HG03108 (cell line): ENCODE data around the gene PDE1A.

Experiments
- ATAC-seq: cut with Tn5 transposase; IDR thresholded peaks from one replicate; pipeline ENCODE4 v1.9.1; 2021; ENCODE audit warnings: moderate library complexity; ENCODE audit not compliant: unreplicated experiment

Gene PDE1A

DNA sequence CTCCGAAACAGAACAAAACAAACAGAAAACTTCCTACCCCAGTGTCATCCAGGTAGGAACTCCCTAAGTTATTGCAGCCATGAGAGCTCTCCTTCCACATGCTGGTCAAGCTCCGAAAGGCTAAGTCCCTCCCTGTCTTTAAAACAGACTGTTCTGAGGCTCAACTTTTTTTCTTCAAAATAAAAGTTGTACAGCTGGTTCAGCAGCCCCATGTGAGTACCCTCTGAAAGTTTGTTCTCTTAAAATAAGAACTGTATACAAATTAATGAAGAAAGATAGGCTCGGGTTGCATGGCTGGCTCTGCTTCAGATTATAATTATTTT, at the start of gene PDE1A:
TSS of gene PDE1A (minus strand) at position 119 of the 323 bp plus-strand sequence.
- ATAC-seq = no peak

DNA sequence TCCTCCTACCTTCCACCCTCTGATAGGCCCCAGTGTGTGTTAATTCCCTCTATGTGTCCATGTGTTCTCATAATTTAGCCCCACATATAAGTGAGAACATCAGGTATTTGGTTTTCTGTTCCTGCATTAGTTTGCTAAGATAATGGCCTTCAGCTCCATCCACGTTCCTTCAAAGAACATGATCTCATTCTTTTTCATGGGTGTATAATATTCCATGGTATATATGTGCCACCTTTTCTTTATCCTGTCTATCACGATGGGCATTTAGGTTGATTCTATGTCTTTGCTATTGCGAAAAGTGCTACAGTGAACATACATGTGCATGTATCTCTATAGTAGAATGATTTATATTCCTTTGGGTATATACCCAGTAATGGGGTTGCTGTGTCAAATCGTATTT, 46.8 kb upstream of the PDE1A start:
- no peak for ATAC-seq

GRCh38 chr2:182463760-182464159, 36.9 kb upstream of the PDE1A start:
- no peak for ATAC-seq

DNA sequence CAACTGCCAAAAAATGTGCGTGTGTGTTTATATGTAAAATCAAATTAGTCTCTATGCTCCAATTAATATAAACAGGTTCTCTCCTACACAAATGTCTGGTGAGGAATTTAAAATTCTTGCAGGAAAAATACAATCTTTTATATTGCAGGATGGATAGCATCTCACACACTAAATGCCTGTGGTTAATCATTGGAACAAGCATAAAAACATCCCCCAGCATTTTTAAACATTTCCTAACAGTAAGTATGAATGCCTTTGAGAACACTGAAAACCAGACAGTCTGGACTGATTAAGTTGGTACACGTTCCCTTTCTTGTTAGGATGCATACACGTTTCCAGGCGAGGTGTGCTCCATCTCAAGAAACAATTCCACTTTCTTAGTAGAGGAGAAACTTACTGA, 29.9 kb upstream of the PDE1A start:
- ATAC-seq = no peak

- ATAC-seq = no peak
Observed at GRCh38 chr2:182452456-182452990, 25.7 kb upstream of the PDE1A start.

DNA sequence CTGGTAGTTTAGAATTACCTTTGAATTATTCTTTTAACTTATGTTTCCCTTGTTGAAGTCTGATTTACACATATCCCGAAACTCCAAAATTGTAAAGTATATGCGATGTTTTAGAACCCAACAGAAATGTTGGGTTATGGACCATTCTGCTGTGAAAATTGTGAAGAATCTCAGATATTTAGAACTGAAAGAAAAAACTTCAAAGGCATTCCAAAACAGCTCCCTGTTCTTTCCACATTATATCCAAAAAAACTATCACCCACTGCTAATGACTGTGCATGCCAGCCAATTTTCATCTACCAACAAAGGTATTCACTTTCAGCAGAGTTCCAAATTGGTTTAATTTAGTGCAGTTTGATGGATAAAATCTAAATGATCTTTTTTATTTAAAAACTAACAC, 21.5 kb upstream of the PDE1A start:
- no peak for ATAC-seq

GRCh38 chr2:182447863-182448262, 21.0 kb upstream of the PDE1A start:
- no peak for ATAC-seq

GRCh38 chr2:182447163-182447562, 20.3 kb upstream of the PDE1A start:
- ATAC-seq = no peak

GRCh38 chr2:182446087-182446486, 19.3 kb upstream of the PDE1A start:
- no peak for ATAC-seq

- no peak for ATAC-seq
Observed at GRCh38 chr2:182445391-182445965, 18.6 kb upstream of the PDE1A start.

DNA sequence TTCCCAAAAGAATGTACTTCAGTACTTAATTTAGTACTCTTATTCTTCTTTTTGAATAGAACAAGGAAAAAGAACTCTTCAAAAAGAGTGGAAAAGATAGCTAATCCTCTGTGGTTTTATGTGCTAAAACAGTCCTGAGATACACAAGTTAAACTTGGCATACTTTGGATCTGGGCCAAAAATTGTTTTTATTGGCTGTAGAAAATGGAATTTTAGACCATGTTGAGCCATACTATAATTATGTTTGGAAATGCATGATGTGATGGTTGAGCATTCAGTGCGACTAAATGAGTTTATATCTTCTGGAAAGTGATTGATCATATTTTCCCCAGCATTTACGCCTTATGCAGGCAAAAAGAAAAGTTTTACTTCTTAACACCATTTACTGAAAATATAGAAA, 18.0 kb upstream of the PDE1A start:
- no peak for ATAC-seq

GRCh38 chr2:182444170-182444569, 17.3 kb upstream of the PDE1A start:
- ATAC-seq = no peak

DNA sequence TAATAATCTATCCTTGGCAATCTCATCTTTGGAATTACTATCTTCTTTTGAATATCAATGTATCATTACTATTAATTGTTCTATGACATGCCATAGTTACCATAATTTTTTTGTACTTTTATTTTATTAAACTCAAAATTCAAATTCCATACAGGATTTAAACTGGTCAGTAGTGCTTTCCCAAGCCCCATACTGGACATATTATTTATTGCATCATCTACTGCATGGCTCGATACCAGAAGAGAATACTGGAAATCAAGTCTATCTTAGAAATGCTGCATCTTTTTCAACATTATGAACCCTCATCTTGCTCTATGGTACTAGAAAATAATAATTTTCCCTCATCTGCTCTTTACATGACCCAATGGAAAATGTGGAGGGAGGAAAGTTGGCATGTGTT, 9.4 kb upstream of the PDE1A start:
- no peak for ATAC-seq

DNA sequence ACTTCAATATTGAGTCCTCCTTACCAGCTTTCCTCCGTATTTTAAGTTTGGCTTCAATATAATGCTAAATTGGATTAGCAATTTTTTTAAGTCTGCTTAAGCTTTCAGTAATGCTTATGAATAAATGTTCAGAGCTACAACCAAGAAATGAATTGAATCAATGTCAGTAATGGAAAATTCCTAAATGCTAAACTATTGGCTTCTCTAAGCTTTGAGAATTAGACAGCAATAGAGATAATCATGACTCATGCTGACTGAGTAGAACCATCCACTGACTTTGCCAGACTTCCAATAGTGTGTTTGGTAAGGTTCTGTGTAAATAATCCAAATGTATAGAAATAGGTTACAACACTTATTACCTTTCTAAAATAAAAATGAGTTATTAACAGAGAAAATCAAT, 8.9 kb upstream of the PDE1A start:
- no peak for ATAC-seq

DNA sequence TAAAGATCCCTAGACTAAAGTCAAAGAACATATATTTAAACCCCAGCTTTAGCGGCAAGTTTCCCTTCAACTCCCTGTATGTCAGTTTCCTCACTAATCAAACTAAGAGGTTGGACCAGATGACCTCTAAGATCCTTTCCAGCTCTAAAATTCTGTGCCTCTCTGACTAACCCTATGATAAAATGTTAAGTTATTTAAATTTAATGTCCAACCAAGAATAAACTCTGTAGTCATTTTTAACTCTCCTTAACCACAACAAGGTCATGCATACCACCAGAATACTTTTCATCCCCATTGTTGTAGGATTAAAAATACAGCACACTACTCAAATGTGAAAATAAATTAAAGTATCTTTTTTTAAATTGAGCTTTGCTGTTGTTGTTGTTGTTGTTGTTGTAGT, 5.2 kb upstream of the PDE1A start:
- ATAC-seq = no peak

- ATAC-seq = no peak
Observed at GRCh38 chr2:182428476-182428875, 1.6 kb upstream of the PDE1A start.

- no peak for ATAC-seq
Observed at GRCh38 chr2:182426082-182426917, 536 bp downstream of the PDE1A start.

- no peak for ATAC-seq
Observed at GRCh38 chr2:182422864-182423263, 4.0 kb downstream of the PDE1A start.

DNA sequence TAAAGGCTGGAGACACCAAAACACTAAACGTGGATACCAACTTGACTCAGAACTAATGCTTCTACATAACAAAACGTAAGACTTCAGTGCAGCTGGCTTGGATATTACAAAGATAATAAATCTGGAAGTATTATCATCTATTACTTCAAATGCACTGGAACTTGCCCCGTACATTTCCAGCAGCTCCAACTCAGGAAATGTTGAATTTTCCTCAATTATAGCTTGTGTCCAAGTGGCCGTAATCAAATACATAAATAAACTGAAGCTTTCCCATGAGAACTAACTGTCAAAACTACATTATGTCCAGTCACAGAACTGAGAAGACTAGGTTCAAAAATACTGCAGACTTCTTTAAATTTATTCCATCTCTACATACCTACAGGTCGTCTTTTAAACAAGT, 6.2 kb downstream of the PDE1A start:
- ATAC-seq = no peak

DNA sequence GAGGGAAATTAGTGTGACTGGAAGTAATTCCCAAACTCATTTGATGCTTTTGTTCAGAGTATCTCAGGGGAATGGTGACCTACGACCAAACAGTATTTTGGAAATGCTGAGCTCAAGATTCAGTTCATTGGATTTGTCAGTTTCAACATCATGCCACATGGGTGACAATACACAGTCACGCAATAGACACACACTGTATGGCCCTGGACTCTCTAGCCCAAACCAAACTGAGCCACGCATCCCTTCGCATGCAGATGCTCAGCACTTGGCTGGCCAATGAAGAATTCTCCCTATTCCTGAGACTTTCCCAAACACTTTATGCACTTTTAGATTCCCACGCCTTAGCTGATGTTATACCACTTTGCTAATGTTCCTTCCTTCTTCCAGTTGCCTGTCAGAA, 10.0 kb downstream of the PDE1A start:
- no peak for ATAC-seq

GRCh38 chr2:182416191-182416590, 10.6 kb downstream of the PDE1A start:
- no peak for ATAC-seq

GRCh38 chr2:182415771-182416170, 11.1 kb downstream of the PDE1A start:
- no peak for ATAC-seq

- ATAC-seq = no peak
Observed at GRCh38 chr2:182412858-182413257, 14.0 kb downstream of the PDE1A start.
